GM18526 (cell line): Measurements from ENCODE around the gene OLFM3.

ENCODE experiments used
- POLR2A ChIP-seq: IDR thresholded peaks from 3 replicates; pipeline ENCODE4 v1.6.1; 2011; ENCODE audit not compliant: insufficient read length; ENCODE audit errors: extremely low read depth

The OLFM3 gene

DNA sequence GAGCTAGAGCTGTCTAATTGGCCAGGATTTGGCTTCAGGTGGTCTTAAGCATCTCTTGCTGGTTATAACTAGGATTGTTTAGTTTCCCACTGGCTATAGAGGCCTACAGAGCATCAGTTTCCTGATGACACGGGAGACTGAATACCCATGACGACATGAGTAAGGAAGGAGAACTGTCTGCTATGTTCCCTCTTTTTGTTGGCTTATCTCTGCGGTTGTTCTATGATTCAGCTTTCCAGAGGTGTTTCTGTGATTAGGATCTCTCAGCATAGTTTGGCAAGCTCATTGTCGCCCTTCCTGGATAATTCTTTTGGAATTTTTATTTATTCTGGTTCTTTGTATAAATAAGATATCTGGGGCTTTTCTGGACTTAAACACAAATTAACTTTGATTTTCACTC lies 163.4 kb downstream of the OLFM3 start:
- no peak for TF ChIP-seq POLR2A

DNA sequence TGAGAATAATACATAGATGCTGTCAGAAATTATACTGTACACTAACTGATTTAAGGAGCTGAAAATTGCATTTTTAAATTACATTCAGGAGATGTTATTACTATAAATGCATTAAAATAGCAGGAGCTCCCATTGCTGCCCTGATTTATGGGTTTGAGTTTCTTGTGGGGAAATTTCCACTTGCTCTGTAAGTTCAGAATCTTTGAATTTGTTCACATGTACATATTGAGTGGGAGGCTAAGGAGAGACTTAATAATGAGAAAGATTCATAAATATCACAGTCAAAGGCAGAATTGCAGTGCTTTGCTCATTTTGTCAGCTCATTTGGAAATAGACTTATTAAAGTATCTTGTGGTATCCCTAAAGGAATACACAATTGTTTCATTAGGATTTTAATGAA lies 170.3 kb downstream of the OLFM3 start:
- TF ChIP-seq POLR2A: no peak

DNA sequence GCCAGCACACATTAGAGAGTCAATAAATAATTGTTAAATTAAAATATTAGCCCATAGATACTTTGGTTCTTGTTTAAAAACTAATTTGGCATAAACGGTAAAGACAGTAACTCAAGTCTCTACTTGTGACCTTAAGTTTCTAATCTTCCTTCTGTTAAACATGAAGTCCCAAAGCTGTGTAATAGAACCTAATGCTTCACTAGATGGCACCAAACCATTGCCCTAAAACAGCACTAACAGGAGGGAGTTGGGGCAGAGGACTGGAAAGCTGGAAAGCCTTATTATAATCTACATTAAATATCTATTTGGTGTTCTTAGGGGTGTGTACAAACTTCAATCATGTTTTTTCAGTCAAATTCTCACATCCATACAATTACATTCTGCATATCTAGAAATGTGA lies 176.7 kb downstream of the OLFM3 start:
- no peak for TF ChIP-seq POLR2A

DNA sequence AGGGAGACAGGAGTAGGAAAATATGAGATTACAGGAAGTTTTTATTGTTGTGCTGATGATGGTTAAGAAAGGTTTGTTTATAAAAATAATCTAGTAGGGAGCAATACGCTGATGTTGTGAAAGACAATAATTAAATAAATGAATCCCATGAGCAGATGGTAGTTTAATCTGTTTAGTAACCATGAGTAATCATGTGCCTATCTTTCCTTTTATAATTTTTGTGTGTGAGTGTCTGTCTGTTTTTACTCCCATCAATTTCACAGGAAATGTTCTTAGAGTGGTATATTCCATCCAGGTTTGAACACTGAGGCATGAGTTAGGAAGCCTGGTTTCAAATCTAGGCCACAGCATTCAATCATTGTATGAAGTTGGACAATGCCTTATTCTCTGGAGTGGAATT lies 180.5 kb downstream of the OLFM3 start:
- TF ChIP-seq POLR2A: no peak

DNA sequence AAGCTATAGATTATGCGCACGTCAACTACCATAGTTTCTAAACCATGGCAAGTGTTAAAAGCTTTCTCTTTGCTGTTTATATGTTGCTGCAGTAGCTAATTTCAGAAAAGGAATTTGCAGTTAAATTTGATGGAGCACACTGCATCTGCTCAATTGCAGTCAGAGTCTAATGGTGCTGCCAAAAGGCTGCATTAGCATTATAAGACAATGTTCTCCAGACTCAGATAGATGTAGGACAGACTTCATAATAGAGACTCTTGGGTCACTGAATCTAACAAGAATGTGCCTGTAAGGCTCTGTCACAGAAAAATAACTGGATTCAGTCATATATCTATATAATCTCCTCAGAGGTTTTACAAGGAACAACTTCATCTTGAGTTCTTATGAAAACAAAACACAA lies 198.3 kb downstream of the OLFM3 start:
- no peak for TF ChIP-seq POLR2A

DNA sequence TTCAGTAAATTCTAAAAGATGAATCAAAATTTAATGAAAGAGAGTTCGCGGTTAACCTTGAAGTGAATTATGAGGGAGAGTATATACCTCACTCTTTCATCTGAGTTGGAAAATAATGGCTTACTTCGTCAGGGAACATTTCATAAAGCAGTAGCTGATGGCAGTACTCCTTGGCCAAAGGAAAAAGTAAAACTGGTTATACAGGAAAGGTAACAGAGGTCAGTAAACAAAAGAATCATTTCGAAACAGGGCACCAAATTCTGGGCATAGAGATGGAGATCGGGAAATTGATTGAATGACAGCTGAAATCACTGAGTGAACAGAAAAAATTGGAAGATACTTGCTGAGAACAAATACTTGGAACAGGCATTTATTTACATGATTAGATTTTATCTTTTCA lies 199.0 kb downstream of the OLFM3 start:
- TF ChIP-seq POLR2A: no peak

DNA sequence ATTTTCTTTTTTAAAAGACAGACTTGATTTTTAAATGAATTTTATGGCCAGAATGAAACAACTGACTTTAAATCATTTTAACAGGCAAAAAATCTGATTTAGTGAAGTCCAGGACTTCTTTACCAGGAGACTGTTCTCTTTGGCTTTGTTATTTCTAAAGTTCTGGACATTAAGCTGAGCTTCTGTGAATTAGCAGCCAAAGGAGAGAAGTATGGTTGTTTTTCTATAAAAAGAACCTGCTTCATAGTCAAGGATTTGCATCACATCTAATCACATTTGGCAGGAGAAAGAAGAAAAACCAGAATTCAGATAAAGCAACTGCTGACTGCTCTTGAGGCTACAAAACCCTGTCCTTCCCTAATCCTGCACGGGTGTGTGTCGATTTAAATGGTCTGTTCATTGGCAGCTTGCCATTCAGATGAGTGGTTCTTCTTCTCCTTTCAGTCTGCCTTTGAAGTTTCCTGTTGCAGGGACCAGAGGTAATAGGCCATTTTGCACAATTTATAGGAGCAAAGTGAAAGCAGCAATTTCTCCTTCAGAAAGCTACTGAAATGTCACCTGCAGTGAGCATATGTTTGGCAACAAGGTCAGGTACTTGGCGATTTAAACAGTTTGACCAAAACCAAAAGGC lies 215.4 kb downstream of the OLFM3 start:
- no peak for TF ChIP-seq POLR2A

DNA sequence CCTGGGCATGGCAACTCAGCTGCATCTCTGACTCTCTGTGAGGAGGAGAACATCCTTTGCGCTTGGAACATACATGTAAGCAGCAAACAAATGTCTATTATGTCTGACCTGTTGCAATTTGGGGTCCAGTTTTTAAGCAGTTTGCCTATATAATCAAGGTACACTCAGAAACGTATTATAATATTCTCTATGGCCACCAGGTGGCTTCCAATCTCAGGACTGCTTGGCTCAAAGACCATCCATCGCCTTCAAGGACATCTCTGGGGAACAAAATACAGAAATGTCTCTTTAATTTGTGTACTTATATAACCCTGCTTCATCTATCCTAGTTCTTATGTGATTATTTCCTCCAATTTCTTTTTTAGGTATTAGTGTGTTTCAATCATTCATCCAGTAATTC lies 227.2 kb downstream of the OLFM3 start:
- no peak for TF ChIP-seq POLR2A

DNA sequence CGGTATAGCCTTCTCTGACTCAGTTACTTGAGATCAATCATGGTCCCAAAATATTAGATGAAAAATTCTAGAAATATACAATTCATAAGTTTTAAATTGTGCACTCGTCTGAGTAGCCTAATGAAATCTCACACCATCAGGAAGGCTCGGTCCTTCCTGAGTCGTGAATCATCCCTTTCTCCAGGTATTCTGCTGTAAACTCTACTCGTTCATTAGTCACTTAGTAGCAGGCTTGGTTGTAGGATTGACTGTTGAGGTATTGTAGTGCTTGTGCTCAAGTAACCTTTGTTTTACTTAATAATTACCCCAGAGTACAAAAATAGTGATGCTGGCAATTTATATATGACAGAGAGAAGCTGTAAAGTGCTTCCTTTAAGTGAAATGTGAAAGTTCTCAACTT lies 238.7 kb downstream of the OLFM3 start:
- TF ChIP-seq POLR2A: no peak

DNA sequence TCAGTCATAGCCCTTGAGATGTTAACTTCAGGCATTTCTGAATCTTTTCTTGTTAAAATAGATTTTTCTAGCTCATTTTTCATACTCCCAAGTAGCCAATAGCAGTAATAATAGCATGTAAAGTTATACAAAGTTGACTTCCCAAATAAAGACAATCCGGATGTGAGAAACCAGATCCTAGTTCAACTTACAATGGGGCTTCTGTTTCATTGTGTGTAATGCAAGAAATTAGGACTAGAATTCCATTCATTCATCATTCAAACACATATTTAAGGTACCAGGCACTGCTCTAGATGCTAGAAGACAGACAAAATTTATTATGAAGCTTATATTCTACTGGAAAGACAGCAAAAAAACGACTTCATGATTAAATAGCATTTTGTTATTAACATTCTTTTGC lies 240.3 kb downstream of the OLFM3 start:
- no peak for TF ChIP-seq POLR2A
